ENCODE data around the gene DMD.
"Not testable (repeated sequence)": the region's sequence is repeated elsewhere in the genome, so short reads cannot be mapped to it uniquely, and the experiment has no call there.

Gene DMD

GRCh38 chrX:32267796-32268195, 943.6 kb downstream of the DMD start:
- no peak for DNase-seq (ENCODE audit: low read depth)

GRCh38 chrX:32246675-32247074, 964.7 kb downstream of the DMD start:
- not testable (repeated sequence) for DNase-seq (ENCODE audit: low read depth)

GRCh38 chrX:32195611-32196010, 1015.7 kb downstream of the DMD start:
- no peak for DNase-seq (ENCODE audit: low read depth)

- no peak for DNase-seq (ENCODE audit: low read depth)
Measured at GRCh38 chrX:32191316-32191715, 1020.0 kb downstream of the DMD start.

- no peak for DNase-seq (ENCODE audit: low read depth)
Measured at GRCh38 chrX:32185160-32185559, 1026.2 kb downstream of the DMD start.

GRCh38 chrX:32183066-32183465, 1028.3 kb downstream of the DMD start:
- no peak for DNase-seq (ENCODE audit: low read depth)

GRCh38 chrX:32176510-32176909, 1034.8 kb downstream of the DMD start:
- no peak for DNase-seq (ENCODE audit: low read depth)

GRCh38 chrX:32170481-32170880, 1040.9 kb downstream of the DMD start:
- DNase-seq (ENCODE audit: low read depth): no peak

- DNase-seq (ENCODE audit: low read depth): no peak
Measured at GRCh38 chrX:32155044-32155638, 1056.2 kb downstream of the DMD start.

- no peak for DNase-seq (ENCODE audit: low read depth)
Measured at GRCh38 chrX:32153585-32153984, 1057.8 kb downstream of the DMD start.

GRCh38 chrX:32150141-32150540, 1061.2 kb downstream of the DMD start:
- no peak for DNase-seq (ENCODE audit: low read depth)

GRCh38 chrX:32141841-32142240, 1069.5 kb downstream of the DMD start:
- DNase-seq (ENCODE audit: low read depth): no peak

GRCh38 chrX:32139476-32139875, 1071.9 kb downstream of the DMD start:
- DNase-seq (ENCODE audit: low read depth): no peak

GRCh38 chrX:32137525-32137924, 1073.8 kb downstream of the DMD start:
- no peak for DNase-seq (ENCODE audit: low read depth)

GRCh38 chrX:32126997-32127396, 1084.4 kb downstream of the DMD start:
- DNase-seq (ENCODE audit: low read depth): no peak

- DNase-seq (ENCODE audit: low read depth): no peak
Measured at GRCh38 chrX:32118832-32119231, 1092.5 kb downstream of the DMD start.

- no peak for DNase-seq (ENCODE audit: low read depth)
Measured at GRCh38 chrX:32116047-32116446, 1095.3 kb downstream of the DMD start.

- no peak for DNase-seq (ENCODE audit: low read depth)
Measured at GRCh38 chrX:32087663-32088062, 1123.7 kb downstream of the DMD start.

GRCh38 chrX:32084757-32085156, 1126.6 kb downstream of the DMD start:
- DNase-seq (ENCODE audit: low read depth): no peak

GRCh38 chrX:32048285-32048684, 1163.1 kb downstream of the DMD start:
- DNase-seq (ENCODE audit: low read depth): no peak

- DNase-seq (ENCODE audit: low read depth): no peak
Measured at GRCh38 chrX:32045149-32045548, 1166.2 kb downstream of the DMD start.

GRCh38 chrX:32041181-32041580, 1170.2 kb downstream of the DMD start:
- no peak for DNase-seq (ENCODE audit: low read depth)

GRCh38 chrX:32026772-32027171, 1184.6 kb downstream of the DMD start:
- DNase-seq (ENCODE audit: low read depth): no peak

- no peak for DNase-seq (ENCODE audit: low read depth)
Measured at GRCh38 chrX:32024072-32024471, 1187.3 kb downstream of the DMD start.

GRCh38 chrX:32016195-32016594, 1195.2 kb downstream of the DMD start:
- DNase-seq (ENCODE audit: low read depth): no peak
